Limb (tissue), 2 donors: ENCODE results near the gene SBNO2.

Experiments used
- DNase-seq, 2 donors: peaks; one replicate each; pipeline ENCODE4 v3.0.0-alpha.2; 2016; ENCODE audit errors: extremely low spot score in 2 of 2

SBNO2 gene

DNA sequence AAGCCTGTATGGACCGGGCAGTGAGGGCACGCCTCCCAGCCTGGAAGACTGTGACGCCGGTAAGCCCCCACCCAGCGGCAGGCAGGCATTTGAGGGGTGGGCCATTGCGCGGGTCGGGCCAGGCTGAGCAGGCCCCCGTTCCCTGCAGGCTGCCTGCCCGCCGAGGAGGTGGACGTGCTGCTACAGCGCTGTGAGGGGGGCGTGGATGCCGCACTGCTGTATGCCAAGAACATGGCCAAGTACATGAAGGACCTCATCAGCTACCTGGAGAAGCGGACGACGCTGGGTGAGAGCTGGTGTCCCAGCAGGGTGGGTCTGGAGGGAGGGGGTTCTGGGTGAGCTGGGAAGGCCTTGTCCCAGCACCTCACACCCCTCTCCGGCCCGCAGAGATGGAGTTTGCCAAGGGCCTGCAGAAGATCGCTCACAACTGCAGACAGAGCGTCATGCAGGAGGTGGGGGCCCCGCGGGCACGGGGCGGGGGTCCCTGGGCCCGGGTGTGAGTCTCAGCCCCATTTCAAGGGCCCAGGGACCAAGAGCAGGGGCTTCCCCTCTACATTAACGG, 100.0 kb downstream of the SBNO2 start:
- no peak for DNase-seq

DNA sequence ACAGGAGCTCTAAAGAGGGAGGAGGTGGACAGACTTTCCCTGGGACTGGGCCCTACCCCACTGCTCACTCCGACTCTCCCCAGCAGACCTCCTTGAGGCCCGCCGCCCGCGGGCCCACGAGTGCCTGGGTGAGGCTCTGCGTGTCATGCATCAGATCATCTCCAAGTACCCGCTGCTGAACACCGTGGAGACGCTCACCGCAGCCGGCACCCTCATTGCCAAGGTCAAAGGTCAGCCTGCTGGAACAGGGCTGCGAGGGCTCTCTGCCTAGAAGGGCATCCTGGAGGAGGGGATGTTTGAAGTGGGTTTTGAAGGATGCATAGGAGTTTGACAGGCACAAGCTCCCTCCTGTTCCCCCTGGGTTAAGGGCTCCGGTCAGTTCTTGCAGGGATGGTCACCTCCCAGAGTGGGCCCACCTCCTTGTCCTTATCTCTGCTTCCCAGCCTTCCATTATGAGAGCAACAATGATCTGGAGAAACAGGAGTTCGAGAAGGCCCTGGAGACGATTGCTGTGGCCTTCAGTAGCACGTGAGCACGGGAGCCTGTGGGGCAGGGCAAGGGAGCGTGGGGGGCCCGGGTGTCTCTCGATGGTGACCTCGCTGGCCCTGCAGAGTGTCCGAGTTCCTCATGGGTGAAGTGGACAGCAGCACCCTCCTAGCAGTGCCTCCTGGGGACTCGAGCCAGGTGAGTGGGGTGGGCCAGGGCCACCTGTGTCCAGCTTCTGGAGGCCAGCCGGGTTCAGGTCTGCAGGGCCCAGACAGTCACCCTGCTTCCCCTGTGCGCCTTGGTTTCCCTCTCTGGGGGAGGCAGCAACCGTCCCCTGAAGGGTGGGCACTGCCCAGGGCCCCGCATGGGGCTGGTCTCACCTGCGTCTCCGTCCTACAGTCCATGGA, 100.8 kb downstream of the SBNO2 start:
- DNase-seq: no peak

DNA sequence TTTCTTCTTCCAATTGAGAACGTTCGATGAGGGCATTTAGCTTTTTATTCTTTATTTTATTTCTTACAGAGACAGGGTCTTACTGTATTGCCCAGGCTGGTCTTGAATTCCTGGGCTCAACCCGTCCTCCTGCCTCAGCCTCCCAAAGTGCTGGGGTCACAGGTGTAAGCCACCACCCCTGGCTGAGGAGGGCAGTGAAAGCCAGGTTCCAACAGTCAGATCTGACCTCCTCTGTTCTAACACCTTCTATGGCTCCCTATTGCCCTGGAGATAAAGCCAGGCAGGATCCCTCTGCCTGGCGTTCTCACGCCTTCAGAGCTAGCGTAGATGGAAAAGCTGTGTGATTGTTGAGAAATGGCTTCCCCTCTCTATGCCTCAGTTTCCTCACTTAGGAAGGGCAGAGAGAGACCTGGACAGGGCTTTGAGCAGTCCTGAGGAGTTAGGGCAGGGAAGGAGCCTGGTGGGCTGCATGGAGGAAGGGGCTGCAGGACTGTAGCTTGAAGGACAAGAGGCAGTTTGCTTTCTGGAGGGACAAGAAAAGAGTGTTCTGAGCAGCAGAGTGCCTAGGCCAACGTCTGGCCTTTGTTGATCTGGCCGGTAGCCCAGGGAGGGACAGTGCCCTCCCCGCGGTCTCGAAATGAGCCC, 101.6 kb downstream of the SBNO2 start:
- no peak for DNase-seq

DNA sequence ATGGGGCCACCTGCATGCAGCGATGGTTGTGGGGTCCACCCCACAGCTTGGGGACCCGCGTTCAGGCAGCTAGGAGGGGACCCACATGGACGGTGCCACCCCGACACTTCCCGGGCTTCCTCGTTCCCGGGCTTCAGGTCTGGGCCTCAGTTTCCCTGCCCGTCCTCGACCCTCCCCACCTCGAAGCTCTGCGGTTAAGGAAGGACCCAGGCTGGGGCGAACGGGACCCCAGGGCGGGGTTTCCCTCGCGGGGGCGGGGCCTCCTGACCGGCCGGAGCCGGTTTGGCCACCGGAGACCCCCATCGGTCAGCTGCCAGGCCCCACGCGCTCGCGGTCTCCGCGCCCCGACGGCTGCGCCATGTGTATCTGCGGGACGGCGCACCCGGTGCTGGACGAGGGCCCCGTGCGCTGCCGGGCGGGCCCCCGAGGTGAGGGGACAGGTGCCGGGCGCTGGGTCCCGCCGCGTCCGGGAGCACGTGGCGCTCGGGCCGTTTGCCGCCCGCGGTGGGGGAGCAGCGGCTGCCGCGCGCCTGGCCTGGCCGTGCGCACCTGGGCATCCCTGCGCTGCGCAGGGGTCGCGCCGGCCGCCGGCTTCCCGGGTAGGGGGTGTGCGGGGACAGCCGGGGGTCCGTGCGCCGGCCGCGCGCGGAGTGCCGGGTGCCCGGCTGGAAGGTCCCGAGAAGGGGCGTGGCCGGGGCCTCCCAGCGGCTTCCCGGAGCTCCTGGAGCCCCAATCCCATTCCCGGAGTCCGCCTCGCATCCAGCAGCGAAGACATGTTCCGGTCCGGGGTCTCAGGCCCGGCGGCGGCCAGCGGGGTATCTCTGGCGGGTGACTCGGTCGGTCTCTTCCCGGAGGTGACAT, 102.9 kb downstream of the SBNO2 start:
- DNase-seq: no peak

DNA sequence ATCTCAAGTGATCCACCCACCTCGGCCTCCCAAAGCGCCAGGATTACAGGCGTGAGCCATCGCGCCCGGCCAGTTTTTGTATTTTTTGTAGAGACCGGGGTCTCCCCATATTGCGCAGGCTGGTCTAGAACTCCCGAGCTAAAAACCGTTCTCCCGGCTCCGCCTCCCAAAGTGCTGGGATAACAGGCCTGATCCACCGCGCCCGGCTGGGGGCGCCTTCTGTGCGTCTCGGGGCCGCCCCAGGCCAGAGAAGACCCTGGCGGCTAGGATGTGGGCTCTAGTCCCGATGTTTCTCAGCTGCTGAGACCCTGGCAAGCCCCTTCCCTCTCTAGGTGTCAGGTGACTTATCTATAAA, 103.5 kb downstream of the SBNO2 start:
- no peak for DNase-seq

DNA sequence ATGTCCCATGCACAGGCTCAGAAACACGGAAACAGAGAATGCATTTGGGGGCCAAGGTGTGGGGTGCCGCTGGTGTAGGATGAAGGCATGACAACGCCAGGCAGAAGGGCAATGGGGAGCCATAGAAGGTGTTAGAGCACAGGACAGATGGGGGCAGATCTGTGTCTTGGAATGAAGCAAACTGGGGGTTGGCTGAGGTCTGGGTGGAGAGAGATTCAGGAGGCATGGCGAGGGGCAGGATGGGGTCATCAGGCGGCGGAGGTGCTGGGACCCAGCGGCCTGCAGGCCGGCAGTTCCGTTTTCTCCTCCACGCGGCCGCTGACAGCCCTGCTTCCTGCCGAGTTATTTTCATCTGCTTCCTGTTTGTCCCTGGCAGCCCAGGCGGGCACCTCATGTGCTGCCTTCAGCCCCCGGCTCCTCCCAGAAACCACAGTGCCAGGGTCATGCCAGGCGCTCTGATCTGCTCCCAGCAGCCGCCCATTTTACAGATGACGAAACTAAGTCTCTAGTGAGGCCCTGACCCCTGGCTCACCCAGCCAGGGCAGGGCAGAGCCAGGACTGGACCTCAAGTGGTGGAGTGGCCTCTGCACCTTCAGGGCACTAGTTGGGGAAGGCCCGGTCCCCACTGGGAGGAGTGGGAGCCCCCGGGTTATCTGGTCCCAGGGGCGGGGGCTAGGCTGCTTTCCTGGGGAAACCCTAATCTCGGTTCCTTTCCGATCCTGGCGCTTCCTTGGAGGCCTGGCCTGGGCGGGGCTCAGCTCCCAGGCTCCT, 104.9 kb downstream of the SBNO2 start:
- no peak for DNase-seq

DNA sequence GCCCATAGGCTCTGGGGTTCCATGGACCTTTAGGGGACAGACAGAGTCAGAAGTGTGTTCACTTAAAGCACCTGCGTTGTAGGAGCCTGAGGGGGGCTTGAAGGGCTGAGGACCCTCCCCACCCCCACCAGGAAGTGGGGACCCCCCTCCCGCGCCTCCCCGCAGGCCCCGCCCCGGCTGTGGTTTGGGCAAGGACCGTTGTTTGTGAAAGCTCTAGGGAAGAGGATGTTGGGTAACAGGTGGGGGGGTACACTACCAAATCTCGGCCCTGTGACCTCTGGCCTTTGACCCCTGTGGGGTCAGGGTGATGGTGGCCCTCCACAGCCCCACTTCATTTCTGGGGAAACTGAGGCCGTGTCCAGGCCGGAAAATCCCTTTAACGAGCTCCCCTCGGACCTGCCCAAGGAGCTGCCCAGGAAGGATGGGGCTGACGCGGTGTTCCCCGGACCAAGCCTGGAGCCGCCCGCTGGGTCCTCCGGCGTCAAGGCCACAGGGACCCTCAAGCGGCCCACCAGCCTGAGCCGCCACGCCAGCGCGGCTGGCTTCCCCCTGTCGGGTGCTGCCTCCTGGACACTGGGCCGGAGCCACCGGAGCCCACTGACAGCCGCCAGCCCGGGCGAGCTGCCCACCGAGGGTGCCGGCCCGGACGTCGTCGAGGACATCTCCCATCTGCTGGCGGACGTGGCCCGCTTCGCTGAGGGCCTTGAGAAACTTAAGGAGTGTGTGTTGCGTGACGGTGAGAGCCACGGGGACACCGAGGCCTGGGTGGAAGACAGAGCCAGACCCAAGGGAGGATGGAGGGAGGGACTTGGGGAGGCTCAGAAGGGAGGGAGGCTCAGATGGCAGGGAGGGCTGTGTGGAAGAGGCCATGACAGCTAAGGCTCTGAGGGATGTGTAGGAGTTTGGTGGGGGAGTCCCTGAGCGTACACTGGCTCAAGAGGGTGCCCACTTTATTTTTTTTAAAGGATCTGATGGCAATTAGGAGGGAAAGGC, 105.8 kb downstream of the SBNO2 start:
- no peak for DNase-seq

DNA sequence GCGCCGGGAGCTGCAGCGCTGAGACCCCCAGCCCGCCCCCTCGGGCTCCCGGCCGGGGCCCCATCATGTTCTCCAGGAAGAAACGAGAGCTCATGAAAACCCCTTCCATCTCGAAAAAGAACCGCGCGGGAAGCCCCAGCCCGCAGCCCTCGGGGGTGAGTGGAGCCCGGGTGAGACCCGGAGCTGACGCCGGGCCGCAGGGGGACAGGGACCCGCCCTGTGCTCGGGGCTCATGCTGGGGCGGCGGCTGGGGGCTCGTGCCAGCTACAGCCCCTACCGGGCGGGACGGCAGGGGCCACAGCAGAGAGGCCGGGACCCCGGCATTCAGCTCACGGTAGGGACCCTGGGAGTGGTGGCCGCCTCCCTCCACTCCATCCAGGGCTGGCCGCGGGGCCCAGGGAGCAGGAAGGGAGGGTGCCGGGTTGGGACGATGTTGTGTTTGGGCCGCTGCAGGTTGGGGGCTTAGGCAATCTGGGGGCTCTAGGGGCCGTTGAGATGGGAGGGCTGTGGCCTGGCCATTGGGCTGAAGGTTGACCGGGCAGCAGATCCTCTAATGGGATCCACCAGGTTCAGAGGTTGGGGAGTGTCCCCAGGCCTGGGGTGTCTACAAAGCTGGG, 106.6 kb downstream of the SBNO2 start:
- DNase-seq: no peak

DNA sequence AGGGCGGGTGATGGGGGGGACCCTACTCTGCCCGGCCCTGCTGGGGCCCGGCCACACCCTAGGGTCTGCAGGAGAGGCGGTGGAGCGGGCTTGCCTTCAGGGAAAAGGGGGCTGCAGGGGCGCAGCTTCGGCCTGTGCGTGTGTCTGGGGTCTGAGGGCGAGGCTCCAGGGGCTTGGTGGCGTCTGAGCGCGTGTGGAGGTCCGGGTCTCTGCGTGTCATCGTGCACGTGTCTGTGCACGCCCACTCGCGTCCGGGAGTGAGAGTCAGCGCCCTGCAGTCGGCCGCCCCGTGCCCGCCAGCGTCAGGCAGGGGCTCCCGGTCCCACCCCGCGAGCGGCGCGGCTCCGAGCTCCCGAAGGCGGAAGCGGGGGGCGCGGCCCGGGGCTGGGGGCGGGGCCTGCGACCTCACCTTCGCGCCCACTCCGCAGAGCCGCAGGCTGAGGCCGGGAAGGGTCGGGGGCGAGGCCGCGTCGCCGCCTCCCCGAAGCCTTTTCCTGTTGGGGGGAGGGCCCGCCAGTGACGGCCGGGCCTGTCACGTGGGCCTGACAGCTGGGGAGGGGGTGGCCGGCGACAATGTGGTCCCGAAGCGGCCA, 107.2 kb downstream of the SBNO2 start, which contains the start of gene ARHGAP45:
TSS of gene ARHGAP45 (plus strand) at position 420 of the 593 bp plus-strand sequence. CDS start 239 bp downstream, outside the sequence.
- no peak for DNase-seq

DNA sequence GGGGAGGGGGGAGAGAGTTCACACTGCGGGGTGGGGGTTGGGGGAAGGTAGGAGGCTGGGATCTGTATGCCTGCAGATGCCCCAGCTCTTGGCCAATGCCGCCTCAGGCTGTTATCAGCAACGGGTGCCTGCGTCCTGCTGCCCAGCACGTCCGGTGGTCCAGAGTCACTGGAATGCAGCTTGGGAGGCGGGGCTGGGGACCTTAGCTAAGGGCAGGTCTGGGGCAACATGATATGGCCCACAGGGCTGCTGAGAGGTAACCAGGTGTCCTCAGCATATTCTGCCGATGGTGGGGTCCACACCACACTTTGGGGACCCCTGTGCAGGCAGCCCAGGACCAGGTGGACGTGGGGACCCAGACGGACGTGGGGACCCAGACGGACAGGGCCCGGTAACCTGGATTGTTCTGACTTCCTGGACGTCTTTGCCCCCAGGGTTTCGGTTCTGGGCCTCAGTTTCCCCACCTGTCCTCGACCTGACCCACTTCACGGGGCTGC, 107.8 kb downstream of the SBNO2 start:
- no peak for DNase-seq

DNA sequence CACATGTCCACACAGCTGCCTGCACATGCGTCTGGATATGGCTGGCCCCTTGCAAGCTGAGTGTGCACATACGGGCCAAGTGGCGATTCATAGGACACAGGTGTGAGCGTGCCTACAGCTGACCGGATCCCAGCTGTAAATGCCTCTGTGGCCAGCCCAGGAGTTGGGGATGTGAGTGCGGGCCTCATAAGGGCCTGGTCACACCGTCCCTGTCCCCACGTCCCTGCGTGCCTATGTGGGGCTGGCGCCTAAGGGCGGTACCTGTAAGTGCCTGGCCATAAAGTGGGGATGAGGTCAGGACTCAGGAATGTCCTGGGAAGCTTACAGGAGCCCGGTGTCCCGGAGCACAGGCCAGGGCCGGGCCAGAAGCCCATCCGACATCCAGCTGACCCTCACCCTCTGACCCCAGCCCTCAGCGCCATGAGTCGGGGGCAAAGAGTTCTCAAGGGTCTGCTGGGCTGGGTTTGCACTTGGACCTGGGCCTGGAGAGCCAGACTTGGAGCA, 108.4 kb downstream of the SBNO2 start:
- DNase-seq: no peak

DNA sequence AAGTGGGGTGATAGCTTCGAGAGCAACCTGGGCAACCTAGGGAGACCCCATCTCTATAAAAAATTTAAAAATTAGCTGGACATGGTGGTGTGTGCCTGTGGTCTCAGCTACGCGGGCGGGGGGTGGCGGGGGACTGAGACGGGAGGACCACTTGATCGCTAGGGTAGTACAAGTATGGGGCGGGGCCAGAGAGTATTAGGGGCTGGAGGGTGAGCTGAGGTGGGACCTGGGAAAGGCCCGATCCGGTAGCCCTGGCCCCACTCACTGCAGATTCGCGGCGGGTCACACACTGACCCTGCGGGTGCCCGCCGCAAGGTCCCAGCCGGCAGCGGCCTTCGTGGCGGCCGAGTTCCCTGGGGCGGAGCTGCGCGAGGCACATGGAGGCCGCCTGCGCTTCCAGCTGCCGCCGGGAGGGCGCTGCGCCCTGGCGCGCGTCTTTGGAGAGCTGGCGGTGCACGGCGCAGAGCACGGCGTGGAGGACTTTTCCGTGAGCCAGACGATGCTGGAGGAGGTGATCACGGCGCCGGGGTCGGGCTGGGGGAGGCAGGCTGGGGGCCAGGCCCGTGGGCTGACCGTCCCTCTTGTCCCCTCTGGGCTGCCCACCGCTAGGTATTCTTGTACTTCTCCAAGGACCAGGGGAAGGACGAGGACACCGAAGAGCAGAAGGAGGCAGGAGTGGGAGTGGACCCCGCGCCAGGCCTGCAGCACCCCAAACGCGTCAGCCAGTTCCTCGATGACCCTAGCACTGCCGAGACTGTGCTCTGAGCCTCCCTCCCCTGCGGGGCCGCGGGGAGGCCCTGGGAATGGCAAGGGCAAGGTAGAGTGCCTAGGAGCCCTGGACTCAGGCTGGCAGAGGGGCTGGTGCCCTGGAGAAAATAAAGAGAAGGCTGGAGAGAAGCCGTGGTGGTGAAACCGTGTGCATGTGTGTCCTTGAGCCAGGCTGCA, 109.1 kb downstream of the SBNO2 start:
- DNase-seq: peak; percentile 47 to 76

DNA sequence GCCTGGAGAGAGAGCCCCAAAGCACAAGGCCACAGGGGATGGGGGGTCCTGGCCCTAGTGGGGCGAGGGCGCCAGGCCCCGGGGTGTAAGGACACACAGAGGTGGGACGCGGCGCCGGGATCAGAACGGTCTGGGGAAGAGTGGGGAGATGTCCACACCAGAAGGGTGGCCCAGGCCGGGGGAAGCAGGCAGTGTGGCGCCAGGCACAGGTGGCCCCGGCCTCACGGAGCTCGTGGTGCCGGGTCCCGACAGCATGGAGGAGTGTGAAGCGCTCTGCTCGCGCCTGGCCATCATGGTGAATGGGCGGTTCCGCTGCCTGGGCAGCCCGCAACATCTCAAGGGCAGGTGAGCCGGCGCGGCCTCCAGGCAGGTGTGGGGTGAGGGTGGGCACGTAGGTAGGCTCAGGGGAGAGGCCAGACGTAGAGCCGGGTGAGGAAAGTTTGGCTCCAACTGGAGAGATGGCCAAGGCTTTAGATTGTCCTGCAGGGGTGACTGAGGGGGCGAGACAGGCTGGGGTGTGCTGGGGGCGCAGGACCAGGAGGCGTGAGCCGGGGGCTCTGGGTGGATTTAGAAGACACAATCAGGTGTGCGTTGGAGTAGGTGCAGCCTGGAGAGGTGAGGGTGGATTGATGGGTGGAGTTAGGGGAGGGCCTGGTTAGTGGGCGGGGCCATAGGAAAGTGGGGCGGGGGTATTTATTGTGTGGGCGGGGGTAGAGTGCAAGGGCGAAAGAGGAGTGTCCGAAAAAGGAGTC, 110.0 kb downstream of the SBNO2 start:
- DNase-seq: no peak

DNA sequence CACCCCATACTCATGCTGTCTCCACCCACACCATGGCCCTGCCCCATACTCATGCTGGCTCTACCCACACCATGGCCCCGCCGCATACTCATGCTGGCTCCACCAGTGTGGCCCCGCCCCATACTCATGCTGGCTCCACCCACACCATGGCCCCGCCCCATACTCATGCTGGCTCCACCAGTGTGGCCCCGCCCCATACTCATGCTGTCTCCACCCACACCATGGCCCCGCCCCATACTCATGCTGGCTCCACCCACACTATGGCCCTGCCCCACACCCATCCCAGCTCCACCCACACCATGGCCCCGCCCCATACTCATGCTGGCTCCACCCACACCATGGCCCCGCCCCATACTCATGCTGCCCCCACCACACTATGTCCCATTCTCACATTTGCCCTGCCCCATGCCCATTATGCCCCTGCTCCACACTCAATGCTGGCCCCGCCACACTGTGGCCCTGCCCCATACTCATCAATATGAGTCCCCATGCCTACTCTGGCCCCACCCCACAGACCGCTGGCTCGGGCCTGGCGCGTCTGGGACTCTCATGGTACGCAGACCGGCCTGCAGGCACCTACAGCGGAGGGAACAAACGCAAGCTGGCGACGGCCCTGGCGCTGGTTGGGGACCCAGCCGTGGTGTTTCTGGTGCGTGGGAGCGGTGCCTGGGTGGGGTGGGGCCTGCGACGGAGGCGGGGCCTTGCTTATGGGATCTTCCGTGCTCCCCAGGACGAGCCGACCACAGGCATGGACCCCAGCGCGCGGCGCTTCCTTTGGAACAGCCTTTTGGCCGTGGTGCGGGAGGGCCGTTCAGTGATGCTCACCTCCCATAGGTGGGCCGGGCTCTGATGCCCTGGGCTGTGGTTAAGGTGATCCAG, 110.8 kb downstream of the SBNO2 start:
- no peak for DNase-seq

DNA sequence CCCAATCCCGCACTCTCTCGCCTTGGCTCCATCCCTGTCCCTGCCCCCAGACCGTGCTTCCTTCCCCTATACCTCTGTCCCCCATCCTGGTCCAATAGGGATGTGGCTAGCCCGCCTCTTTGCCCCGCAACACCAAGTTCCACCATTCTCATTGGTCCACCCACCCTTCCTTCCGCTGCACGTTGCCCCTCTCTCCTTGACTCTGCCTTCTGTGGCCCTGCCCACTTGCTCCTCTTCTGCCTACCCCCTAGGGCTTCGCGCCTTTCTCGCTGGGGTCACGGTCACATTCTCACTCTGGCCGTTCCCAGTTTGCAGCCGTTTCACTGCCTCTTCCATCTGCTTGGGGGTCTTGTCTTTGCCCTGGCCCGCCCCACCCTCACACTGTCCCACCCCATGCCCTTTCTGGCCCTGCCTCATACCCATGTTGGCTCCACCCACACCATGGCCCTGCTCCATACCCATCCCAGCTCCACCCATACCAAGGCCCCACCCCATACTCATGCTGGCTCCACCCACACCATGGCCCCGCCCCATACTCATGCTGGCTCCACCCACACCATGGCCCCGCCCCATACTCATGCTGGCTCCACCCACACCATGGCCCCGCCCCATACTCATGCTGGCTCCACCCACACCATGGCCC, 111.6 kb downstream of the SBNO2 start:
- DNase-seq: no peak
